ENCODE measurements around the gene PHLPP1.

- TF ChIP-seq CTCF (IDR thresholded peaks at IDR 0.05) (no peak), POLR2A (IDR thresholded peaks at IDR 0.05) (no peak)
Measured at GRCh38 chr18:62939926-62940325, 224.6 kb downstream of the PHLPP1 start.
